Fibroblast of villous mesenchyme (primary cell): Measurements from ENCODE around the gene COLEC12. TPM values are rescaled to one million over a fixed set of nuclear protein-coding genes. Genes with fewer than 3 reads are reported as not detected.

Experiments
- DNase-seq: peaks from one replicate; pipeline ENCODE4 v3.0.0-alpha.2; 2010; ENCODE audit warnings: low read depth
- H3K4me3 ChIP-seq: 2 replicates; pipeline ENCODE4 v1.5.1; 2011; ENCODE audit warnings: low read depth, mild to moderate bottlenecking, low read length
- total RNA-seq: library from RNA; depleted of rRNA; stranded (reverse); fragments of >200 nt; gene quantifications from 2 replicates; pipeline ENCODE4 v1.2.3, GENCODE V29; 2012
- TF ChIP-seq, protein P1 (sequence below): IDR thresholded peaks from 2 replicates; pipeline ENCODE4 v1.5.1; 2012; ENCODE audit warnings: low read depth, mild to moderate bottlenecking, low read length; ENCODE audit not compliant: insufficient read depth

COLEC12 gene
- total RNA-seq, 1 donor = 3.9 TPM

DNA sequence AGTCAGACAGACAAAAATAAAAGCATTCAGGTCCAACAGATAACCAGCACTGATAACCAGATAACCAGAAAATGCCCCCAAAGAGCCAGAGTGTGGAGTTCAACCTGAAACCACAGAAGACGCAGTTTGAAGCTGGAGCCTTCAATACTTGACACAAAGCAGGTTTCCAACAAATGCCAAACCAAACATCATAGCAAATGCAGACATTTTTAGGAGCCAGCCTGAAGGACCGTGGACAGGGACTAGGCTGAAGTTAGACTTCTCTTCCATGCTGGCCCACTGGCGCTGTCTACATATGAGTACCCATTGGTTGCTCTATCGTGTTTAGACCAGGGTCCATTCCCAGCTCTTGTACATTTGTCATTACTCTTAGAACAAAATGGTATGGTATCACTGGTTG is 9.9 kb downstream of the COLEC12 start:
- no peak overlapping the region for H3K4me3 ChIP-seq
- TF ChIP-seq, protein P1, sequence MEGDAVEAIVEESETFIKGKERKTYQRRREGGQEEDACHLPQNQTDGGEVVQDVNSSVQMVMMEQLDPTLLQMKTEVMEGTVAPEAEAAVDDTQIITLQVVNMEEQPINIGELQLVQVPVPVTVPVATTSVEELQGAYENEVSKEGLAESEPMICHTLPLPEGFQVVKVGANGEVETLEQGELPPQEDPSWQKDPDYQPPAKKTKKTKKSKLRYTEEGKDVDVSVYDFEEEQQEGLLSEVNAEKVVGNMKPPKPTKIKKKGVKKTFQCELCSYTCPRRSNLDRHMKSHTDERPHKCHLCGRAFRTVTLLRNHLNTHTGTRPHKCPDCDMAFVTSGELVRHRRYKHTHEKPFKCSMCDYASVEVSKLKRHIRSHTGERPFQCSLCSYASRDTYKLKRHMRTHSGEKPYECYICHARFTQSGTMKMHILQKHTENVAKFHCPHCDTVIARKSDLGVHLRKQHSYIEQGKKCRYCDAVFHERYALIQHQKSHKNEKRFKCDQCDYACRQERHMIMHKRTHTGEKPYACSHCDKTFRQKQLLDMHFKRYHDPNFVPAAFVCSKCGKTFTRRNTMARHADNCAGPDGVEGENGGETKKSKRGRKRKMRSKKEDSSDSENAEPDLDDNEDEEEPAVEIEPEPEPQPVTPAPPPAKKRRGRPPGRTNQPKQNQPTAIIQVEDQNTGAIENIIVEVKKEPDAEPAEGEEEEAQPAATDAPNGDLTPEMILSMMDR = no peak
- DNase-seq = no peak

DNA sequence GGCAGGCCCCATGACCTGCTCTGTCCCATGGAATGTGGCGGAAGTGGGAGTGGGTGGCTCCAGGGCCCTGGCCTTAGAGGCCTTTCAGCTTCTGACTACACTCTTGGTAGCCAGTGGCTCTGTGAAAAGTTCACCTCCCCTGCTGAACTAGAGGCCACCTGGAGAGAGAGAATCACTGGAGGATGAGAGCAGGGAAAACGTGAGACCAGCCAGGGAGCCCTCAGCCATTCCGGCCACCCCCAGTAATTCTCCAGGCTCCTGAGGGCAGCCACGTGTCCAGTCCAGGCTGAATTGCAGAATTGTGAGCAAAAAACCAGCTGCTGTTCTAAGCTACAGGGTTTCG is 10.5 kb downstream of the COLEC12 start:
- H3K4me3 ChIP-seq = no peak overlapping the region
- TF ChIP-seq, protein P1 = no peak
- DNase-seq = no peak

DNA sequence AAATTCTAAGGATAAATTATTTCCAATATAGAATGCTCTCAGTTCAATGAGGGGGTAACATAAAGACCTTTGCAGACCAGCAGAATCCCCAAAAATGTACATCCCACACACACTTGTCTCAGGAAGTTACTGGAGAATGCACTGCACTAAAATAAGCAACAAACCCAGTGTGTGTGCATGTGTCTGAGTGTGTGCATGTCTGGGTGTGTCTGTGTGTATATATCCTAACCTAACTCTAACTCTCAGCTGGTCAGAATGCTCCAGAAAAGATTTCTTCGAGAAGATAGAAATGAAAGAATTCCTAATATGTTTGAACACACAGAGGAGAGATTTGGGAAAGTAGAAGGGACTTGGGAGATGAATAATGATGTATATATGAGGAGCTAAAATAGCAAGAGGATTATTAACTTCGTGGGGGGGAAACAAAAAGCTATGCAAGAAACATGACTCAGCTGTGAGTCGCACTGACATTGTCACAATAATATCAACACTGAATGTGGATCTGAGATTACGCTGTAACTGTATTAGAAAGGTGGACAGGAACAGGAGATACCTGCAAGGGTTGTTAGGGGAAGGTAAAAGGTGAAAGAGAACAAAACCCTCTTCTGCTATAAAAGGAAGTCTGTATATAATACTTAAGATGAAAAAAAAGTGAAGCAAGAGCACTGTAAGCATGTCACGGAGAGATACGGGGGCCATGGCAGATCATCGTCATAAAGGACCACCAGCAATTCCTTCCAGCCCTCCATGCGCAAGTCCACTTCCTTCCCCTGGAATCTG is 11.1 kb downstream of the COLEC12 start:
- DNase-seq = no peak
- H3K4me3 ChIP-seq = no peak overlapping the region
- TF ChIP-seq, protein P1 = no peak

DNA sequence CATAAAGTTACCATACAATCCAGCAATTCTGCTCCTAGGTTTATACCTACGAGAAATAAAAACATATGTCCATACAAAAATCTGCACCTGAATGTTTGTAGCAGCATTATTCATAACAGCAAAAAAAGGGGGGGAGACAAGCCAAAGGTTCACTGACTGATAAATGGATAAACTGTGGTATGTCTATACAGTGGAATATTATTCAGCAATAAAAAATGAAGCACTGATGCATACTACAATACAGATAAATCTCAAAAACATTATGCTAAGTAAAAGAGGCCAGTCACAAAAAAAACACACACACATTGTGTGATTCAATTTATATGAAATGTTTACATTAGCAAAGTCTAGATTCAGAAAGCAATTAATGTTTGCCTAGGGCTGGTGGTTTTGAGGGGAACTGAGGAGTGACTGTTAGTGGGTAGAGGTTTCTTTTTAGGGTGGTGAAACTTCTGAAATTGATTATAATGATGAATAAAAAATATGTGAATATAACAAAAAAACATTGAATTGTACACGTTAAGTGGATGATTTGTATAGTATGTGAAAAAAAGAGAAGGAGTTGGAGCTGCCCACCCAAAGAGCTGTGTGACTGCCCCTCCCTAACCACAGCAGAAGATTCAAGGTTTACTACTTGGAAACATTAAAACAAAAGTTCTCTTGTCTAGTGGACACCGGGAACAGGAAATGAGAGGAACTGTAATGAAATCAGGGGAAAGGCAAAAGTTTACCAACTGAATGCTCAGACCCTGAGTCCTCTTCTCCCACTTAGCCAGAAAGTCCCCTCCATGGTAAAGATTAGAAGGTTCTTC is 13.4 kb downstream of the COLEC12 start:
- TF ChIP-seq, protein P1 = no peak
- DNase-seq = no peak
- no peak overlapping the region for H3K4me3 ChIP-seq

DNA sequence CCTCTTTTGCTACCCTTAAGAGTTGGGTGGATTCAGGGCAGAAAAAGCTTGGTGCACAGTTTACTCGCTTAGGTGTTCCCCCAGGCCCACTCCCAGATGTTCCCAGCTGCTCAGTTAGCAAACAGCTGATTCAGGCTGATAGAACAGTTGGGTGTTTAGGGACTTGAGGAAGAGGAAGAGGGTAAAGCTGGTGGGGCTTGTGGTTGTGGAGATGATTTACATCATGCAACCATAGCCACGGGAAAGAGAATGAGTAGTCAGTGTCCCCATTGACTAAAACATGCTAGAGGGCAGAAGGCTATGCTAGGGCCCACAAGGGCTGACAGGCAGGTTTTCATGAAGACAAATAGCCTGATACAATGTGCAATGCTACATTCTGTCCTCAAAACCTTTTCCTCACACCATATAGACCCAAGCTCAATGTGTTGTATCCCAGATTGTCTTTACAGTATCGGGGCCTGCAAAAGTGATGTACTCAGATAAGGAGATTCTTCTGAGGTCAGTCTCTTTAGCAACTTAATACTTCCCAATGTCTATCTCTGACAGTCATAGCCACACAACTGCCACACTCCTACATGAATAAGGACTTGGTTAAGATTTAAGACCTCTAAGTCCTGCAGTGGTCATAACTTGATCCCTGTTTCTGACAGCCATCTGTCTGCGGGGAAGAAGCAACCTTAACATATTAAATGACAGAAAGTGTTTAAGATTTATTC is 15.6 kb downstream of the COLEC12 start:
- H3K4me3 ChIP-seq = no peak overlapping the region
- DNase-seq = no peak
- TF ChIP-seq, protein P1 = no peak

DNA sequence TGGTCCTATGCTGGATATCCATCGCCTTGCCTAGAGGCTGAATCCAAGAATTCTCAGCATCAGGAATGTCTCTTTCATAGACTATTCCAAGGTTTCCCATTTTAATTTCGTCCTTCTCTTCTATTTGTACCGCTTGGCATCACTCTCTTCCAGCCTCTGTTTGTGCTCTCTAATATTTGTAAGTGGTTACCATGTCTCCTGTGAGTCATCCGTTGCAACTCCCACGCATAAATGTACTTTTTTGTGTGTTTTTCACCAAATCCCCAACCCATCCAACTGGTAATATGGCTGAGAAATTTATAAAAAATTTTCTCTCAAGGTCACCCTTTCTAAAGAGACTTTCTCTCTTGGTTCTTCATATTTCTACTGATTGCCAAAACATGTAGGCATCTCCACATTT is 21.8 kb downstream of the COLEC12 start:
- no peak overlapping the region for H3K4me3 ChIP-seq
- peak; percentile 52 for DNase-seq
- TF ChIP-seq, protein P1 = no peak
